IMR-90 (cell line): ENCODE data around the gene RASL11B. TPM values are rescaled to one million over a fixed set of nuclear protein-coding genes. Genes with fewer than 3 reads are reported as not detected.

Experiments
- ATAC-seq: fragments of 200-7000 bp; cut with Tn5 transposase; 2 replicates; pipeline ENCODE4 v1.9.1; 2020; ENCODE audit warnings: low read depth, mild to moderate bottlenecking, moderate library complexity
- BruUV-seq: library from RNA; stranded (reverse); fragments of 400-500 nt; replicated peaks from 2 replicates; lab custom pipeline; 2021; lab: Mats Ljungman, UMichigan
- CTCF ChIA-PET: fragments of 300-600 bp; formaldehyde crosslinking; extraction: SDS; loops from one replicate; lab custom pipeline; 2021; ENCODE audit warnings: antibody characterized with exemption; lab: Yijun Ruan, JAX
- POLR2A ChIA-PET: fragments of 300-600 bp; sonication (Branson Sonifier 250); formaldehyde crosslinking; loops from one replicate; lab custom pipeline; 2022; ENCODE audit warnings: antibody characterized with exemption; ENCODE audit not compliant: unreplicated experiment; lab: Charles Lee
- DNase-seq: peaks from one replicate; pipeline ENCODE4 v3.0.0; 2013
- H2AFZ ChIP-seq: replicated peaks from 2 replicates; pipeline ENCODE3; 2013; ENCODE audit warnings: low read length, mild to moderate bottlenecking; ENCODE audit not compliant: poor library complexity
- H2AK5ac ChIP-seq: 2 replicates; pipeline ENCODE4 v1.6.1; 2013; ENCODE audit warnings: low read depth, low read length, inconsistent platforms
- H2AK9ac ChIP-seq: replicated peaks from 2 replicates; pipeline ENCODE3; 2013; ENCODE audit warnings: mild to moderate bottlenecking, low read depth, low read length, moderate library complexity; ENCODE audit not compliant: poor library complexity
- H2BK120ac ChIP-seq: 2 replicates; pipeline ENCODE4 v1.6.1; 2013; ENCODE audit warnings: low read depth, low read length, inconsistent platforms
- H2BK15ac ChIP-seq: 3 replicates; pipeline ENCODE4 v1.6.1; 2013; ENCODE audit warnings: low read depth, low read length, inconsistent platforms
- H2BK20ac ChIP-seq: 2 replicates; pipeline ENCODE4 v1.6.1; 2013; ENCODE audit warnings: low read depth, mild to moderate bottlenecking, inconsistent platforms, low read length, moderate library complexity
- H2BK5ac ChIP-seq: 2 replicates; pipeline ENCODE4 v1.6.1; 2013; ENCODE audit warnings: mild to moderate bottlenecking, low read depth, low read length, inconsistent platforms; ENCODE audit not compliant: poor library complexity, severe bottlenecking
- H3K14ac ChIP-seq: replicated peaks from 2 replicates; pipeline ENCODE4 v1.6.1; 2013; ENCODE audit warnings: low read depth, low read length, inconsistent platforms
- H3K18ac ChIP-seq: 2 replicates; pipeline ENCODE4 v1.6.1; 2013; ENCODE audit warnings: low read depth, low read length, control low read depth
- H3K23ac ChIP-seq: 2 replicates; pipeline ENCODE4 v1.6.1; 2013; ENCODE audit warnings: low read depth, low read length, inconsistent platforms
- H3K27ac ChIP-seq: 2 replicates; pipeline ENCODE4 v1.5.1; 2013; ENCODE audit warnings: mild to moderate bottlenecking, control low read depth, low read length; ENCODE audit not compliant: insufficient read depth
- H3K27me3 ChIP-seq: 2 replicates; pipeline ENCODE4 v1.6.1; 2013; ENCODE audit warnings: low read length; ENCODE audit not compliant: control insufficient read depth, insufficient read depth
- H3K36me3 ChIP-seq: 2 replicates; pipeline ENCODE4 v1.6.1; 2013; ENCODE audit warnings: low read length, mixed read lengths; ENCODE audit not compliant: control insufficient read depth, insufficient read depth
- H3K4ac ChIP-seq: 2 replicates; pipeline ENCODE4 v1.6.1; 2013; ENCODE audit warnings: low read depth, low read length, inconsistent platforms
- H3K4me1 ChIP-seq: 2 replicates; pipeline ENCODE4 v1.6.1; 2013; ENCODE audit warnings: low read length, mixed read lengths; ENCODE audit not compliant: control insufficient read depth, insufficient read depth
- H3K4me2 ChIP-seq: 2 replicates; pipeline ENCODE4 v1.6.1; 2013; ENCODE audit warnings: low read depth, mild to moderate bottlenecking, control low read depth, low read length, moderate library complexity
- H3K4me3 ChIP-seq: 2 replicates; pipeline ENCODE4 v1.5.1; 2013; ENCODE audit warnings: low read depth, mild to moderate bottlenecking, control low read depth, low read length, moderate library complexity; ENCODE audit not compliant: insufficient read depth
- H3K56ac ChIP-seq: 2 replicates; pipeline ENCODE4 v1.6.1; 2013; ENCODE audit warnings: low read length, inconsistent platforms; ENCODE audit not compliant: insufficient read depth; ENCODE audit errors: extremely low read depth
- H3K79me1 ChIP-seq, 2 experiments: 2 replicates each; pipeline ENCODE4 v1.6.1; 2013; ENCODE audit warnings: low read length in 2 of 2, inconsistent platforms in 1 of 2, low read depth in 1 of 2
- H3K9ac ChIP-seq: 2 replicates; pipeline ENCODE4 v1.6.1; 2013; ENCODE audit warnings: low read depth, low read length, control low read depth
- H3K9me1 ChIP-seq: 2 replicates; pipeline ENCODE4 v1.6.1; 2013; ENCODE audit warnings: low read length, inconsistent platforms; ENCODE audit not compliant: insufficient read depth
- H3K9me3 ChIP-seq: 2 replicates; pipeline ENCODE4 v1.6.1; 2013; ENCODE audit warnings: low read length; ENCODE audit not compliant: control insufficient read depth, insufficient read depth
- H4K20me1 ChIP-seq: 2 replicates; pipeline ENCODE4 v1.6.1; 2013; ENCODE audit warnings: low read length, inconsistent platforms; ENCODE audit not compliant: insufficient read depth
- H4K5ac ChIP-seq: 2 replicates; pipeline ENCODE4 v1.6.1; 2013; ENCODE audit warnings: mild to moderate bottlenecking, low read depth, low read length, control low read depth
- H4K8ac ChIP-seq, 2 experiments: 2 replicates each; pipeline ENCODE4 v1.6.1; 2013; ENCODE audit warnings: low read depth in 2 of 2, low read length in 2 of 2, control low read depth in 1 of 2, inconsistent platforms in 1 of 2
- H4K91ac ChIP-seq: 2 replicates; pipeline ENCODE4 v1.6.1; 2013; ENCODE audit warnings: low read depth, low read length, inconsistent platforms; ENCODE audit not compliant: insufficient read depth
- ELK1 ChIP-seq: fragments of 150-350 bp; IDR thresholded peaks from 2 replicates; pipeline ENCODE4 v1.6.1; 2016; ENCODE audit warnings: low read depth, mild to moderate bottlenecking, low read length, moderate library complexity, borderline replicate concordance
- POLR2A ChIP-seq: IDR thresholded peaks from 2 replicates; pipeline ENCODE4 v1.6.1; 2012; ENCODE audit warnings: mild to moderate bottlenecking, low read depth, low read length
- WGBS, 2 experiments: methylation state at CpG; one replicate each; pipeline versions ENCODE4 v1.1.5 to v1.1.7; 2013; ENCODE audit warnings: missing lambda C conversion rate in 2 of 2; ENCODE audit not compliant: insufficient read length in 1 of 2; ENCODE audit errors: extremely low coverage in 2 of 2; 5-methylcytosine and 5-hydroxymethylcytosine counted together
- dilution Hi-C: fragments of 300-500 bp; cut with HindIII; formaldehyde crosslinking; loops from one replicate; pipeline ENCODE4 v1.14.3; 2018; ENCODE audit warnings: low sequenced_read_pairs; ENCODE audit not compliant: unreplicated experiment
- in situ Hi-C: fragments of 300-500 bp; cut with MboI; formaldehyde crosslinking; loops from 3 replicates; pipeline ENCODE4 v1.14.3; 2019; ENCODE audit warnings: low sequenced_read_pairs, inconsistent platforms, mixed read lengths
- intact Hi-C: fragments of 100-400 bp; cut with micrococcal nuclease; formaldehyde crosslinking; loops from 2 replicates; pipeline ENCODE4 v1.10.0; 2022
- polyA plus RNA-seq, 3 experiments: library from polyadenylated mRNA; depleted of rRNA; stranded (reverse); fragments of >200 nt; gene quantifications; 2 replicates each; pipeline ENCODE4 v1.2.3, GENCODE V29; 2012; ENCODE audit warnings: low replicate concordance in 1 of 3
- total RNA-seq: library from RNA; depleted of rRNA; stranded (reverse); fragments of >200 nt; gene quantifications from 2 replicates; pipeline ENCODE4 v1.2.3, GENCODE V29; 2012

Gene RASL11B
- total and polyA plus RNA-seq, 2 of the 4 experiments (the other 2 are of a cell fraction): 0.18 to 0.31 TPM

DNA sequence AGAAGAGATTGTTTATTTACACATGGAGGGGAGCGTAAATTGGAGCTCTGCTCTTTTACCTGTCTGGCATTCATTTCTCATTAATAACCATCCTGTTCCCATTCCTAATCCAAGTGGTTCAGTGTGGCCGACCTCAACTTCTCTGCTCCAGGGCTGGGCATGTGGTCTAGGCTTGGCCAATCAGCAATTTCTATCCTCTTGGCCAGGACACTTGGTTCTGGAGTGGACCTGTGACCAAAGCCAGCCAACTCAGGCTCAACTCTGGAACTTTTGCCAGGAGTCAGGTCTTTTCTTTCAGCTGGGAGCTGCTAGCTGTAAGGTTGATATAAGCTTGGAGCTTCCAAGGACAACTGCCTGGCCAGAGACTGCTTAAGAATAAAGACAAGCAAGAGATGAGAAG lies 15.6 kb upstream of the RASL11B start:
- BruUV-seq: no TSS peak
- DNase-seq (no peak), ATAC-seq (no peak)
- Histone ChIP-seq H3K36me3 (no peaks in the 10 kb centered on the region), H3K4me1 (peaks cover 13% of the 10 kb centered on the region; the same call in 1 of the 2 replicates), H3K14ac (no peak overlapping the region), H2BK20ac (no peak overlapping the region), H4K5ac (no peak overlapping the region), H3K56ac (no peak overlapping the region), H4K20me1 (no peaks in the 10 kb centered on the region), H3K23ac (no peak overlapping the region), H2AK5ac (no peak overlapping the region), H3K4me2 (no peak overlapping the region), H3K79me1 (no peaks in the 10 kb centered on the region), H3K27ac (no peak overlapping the region), H3K4me3 (no peak overlapping the region), H2BK120ac (no peak overlapping the region), H3K4ac (no peak overlapping the region), H3K9ac (no peak overlapping the region), H3K9me1 (peaks cover 4% of the 10 kb centered on the region; the same call in 1 of the 2 replicates), H3K18ac (no peak overlapping the region), H2BK15ac (no peak overlapping the region), H3K27me3 (no peaks in the 10 kb centered on the region), H3K9me3 (no peaks in the 10 kb centered on the region), H2AFZ (no peak overlapping the region), H4K8ac (no peak overlapping the region), H4K91ac (no peak overlapping the region), H2BK5ac (no peak overlapping the region), H2AK9ac (no peak overlapping the region)
- WGBS, 2 experiments: no CpG with 5 or more reads among the region's 2 CpGs
- no peak for TF ChIP-seq ELK1
- TF ChIP-seq POLR2A: no peak
- POLR2A ChIA-PET: no interaction called here
- CTCF ChIA-PET: interaction anchor here (0.6 kb wide), 1 partner anchor 109 kb away, joined by 4 read pairs; no protein-coding TSS in a partner anchor
- in situ Hi-C loops (no loop called here), intact Hi-C loops (no loop called here), dilution Hi-C loops (no loop called here)
